Choroid plexus epithelial cell (primary cell): ENCODE results near the gene TSPEAR.

Source experiments
- DNase-seq: peaks from one replicate; pipeline ENCODE4 v3.0.0-alpha.2; 2010; ENCODE audit warnings: low read depth
- H3K4me3 ChIP-seq: 2 replicates; pipeline ENCODE4 v1.5.1; 2011; ENCODE audit warnings: low read depth, mild to moderate bottlenecking, control low read depth, low read length, moderate library complexity
- TF ChIP-seq, protein P1 (sequence below): conservative IDR thresholded peaks from 2 replicates; pipeline ENCODE4 v1.5.1; 2011; ENCODE audit warnings: low read depth, mild to moderate bottlenecking, control low read depth, inconsistent platforms, low read length, moderate library complexity

Gene TSPEAR

DNA sequence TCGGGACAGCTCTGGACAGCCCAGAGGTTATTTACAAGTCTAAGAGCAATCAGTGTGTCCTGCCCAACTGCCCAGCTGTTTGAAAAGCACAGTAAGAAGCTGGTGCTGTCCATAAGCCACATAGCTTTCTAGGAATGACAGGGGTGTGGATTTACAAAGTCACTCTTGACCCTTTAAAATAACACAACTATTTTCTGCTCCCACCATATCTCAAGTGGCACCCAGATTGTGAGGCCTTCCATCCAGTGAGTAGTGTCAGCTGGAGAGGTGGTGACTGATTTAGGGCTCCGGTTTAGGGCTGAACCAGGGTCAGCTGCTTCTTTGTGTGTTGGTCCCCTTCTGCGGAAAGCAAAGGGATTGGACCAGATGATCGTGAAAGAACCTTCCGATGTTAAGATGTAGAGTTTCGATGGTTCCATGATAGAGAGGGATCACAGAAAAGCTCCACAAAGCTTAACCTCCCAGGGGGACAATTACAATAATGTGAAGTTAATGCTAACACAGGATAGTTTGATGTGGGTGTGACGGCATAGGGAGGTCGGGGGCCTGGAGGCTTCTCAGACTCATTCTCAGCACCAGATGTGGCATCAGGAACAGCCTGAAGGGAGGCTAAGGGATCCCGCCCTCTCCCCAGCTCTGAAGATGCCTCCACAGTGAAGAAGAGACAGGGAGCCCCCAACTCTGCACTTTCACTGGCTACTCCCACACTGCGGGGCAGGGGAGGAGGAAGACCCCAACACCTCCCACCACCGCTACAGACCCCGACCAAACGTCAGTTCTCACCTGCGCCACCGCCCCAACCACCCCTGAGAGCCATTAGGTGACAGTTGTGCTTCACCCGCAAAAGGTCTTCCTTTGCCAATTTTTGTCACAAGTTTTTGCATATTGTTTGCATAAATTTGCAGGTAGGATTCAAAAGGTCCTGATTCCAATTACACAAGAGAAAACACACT, 215.5 kb downstream of the TSPEAR start:
- TF ChIP-seq, protein P1, sequence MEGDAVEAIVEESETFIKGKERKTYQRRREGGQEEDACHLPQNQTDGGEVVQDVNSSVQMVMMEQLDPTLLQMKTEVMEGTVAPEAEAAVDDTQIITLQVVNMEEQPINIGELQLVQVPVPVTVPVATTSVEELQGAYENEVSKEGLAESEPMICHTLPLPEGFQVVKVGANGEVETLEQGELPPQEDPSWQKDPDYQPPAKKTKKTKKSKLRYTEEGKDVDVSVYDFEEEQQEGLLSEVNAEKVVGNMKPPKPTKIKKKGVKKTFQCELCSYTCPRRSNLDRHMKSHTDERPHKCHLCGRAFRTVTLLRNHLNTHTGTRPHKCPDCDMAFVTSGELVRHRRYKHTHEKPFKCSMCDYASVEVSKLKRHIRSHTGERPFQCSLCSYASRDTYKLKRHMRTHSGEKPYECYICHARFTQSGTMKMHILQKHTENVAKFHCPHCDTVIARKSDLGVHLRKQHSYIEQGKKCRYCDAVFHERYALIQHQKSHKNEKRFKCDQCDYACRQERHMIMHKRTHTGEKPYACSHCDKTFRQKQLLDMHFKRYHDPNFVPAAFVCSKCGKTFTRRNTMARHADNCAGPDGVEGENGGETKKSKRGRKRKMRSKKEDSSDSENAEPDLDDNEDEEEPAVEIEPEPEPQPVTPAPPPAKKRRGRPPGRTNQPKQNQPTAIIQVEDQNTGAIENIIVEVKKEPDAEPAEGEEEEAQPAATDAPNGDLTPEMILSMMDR = no peak
- DNase-seq = no peak

DNA sequence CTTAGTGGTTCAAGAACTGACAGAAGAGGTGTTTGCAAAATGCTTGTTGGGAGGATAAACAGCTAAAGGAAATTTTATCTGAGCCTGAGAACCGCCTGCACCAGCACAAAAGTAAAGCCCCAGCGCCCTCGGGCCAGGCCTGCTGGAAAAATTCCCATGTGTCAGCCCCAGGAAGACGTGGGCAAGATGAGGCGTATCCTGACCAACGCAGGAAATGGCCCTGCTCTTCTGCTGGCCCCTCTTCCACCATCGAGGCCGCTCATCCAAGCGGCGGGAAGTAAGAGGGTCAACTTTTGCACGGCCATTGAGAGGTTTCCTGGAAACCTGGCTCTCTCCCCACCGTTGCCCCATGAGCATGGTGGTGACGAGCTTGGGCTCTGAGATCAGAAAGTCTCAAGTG, 216.4 kb downstream of the TSPEAR start:
- H3K4me3 ChIP-seq = no peak overlapping the region
- no peak for DNase-seq
- TF ChIP-seq, protein P1 = no peak

More for the DNA sequence above, 215.5 kb downstream of the TSPEAR start:
- no peak overlapping the region for H3K4me3 ChIP-seq

DNA sequence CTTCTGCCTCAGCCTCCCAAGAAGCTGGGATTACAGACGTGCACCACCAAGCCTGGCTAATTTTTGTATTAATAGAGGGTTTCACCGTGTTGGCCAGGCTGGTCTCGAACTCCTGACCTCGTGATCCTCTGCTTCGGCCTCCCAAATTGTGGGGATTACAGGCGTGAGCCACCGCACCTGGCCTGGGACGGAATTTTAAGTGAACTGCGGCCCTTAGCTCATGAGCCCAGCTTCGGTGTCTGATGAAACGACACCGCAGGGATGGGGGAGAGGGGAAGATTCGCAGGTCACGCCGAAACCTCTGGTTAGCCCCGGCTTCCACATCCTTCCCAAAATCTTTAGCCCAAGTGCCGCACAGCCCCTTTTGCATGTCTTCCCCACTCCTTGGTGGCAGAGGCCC, 217.0 kb downstream of the TSPEAR start:
- TF ChIP-seq, protein P1 = no peak
- H3K4me3 ChIP-seq = no peak overlapping the region
- no peak for DNase-seq

DNA sequence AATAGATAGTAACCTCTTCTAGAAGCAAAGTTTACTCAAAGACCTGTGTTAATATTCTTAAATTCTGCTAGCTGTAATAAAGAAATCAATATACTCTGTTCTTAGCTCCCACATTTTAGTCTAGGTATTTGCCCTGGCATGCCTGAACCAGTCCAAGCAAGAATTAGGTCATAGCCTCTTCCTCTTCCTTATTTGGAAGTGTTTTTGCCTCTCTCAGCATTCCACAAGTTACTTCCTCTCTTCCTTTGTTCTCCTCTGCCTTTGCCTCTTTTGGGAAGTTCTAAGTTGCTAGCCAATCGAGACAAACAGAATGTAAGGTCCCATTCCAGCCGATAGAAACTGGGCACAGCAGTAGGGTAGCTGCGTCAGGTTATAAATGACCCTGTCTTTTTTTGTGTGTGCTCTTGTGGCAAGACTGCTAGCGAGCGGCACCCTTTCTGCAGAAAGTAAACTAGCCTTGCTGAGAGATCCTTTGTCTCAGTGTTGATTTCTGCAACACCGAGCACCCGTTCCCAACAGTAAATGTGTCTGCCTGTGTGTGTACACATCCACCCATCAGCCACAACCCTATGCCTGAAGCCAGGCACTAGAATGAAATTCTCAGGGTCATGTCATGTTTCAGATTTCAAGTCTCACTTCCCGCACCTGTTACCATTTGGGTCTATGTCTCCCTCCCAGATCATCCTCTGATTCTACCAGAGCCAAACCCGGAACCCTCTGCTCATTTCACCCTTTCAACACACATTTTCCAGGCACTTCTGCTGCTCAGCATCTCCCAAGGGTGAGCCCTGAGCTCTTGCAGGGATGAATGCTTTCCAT, 218.6 kb downstream of the TSPEAR start:
- no peak overlapping the region for H3K4me3 ChIP-seq
- no peak for DNase-seq
- TF ChIP-seq, protein P1 = no peak

DNA sequence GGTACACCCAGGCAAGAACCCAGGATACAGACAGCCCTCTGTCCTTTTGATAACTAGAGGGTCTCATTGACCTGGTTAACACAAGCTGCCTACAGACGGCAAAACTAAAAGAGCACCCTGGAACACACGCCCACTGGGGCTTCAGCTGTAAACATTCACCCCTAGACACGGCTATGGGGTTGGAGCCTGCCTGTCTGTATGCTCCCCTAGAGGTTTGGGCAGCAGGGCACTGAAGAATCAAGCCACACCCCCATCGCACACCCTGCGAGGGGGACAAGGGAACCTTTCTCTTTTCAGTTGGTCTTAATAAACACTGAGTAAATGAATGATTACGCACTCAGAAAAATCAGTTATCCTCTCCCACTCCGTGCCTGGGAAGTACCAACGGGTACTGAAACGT, 220.6 kb downstream of the TSPEAR start:
- DNase-seq = no peak
- TF ChIP-seq, protein P1 = no peak
- no peak overlapping the region for H3K4me3 ChIP-seq

DNA sequence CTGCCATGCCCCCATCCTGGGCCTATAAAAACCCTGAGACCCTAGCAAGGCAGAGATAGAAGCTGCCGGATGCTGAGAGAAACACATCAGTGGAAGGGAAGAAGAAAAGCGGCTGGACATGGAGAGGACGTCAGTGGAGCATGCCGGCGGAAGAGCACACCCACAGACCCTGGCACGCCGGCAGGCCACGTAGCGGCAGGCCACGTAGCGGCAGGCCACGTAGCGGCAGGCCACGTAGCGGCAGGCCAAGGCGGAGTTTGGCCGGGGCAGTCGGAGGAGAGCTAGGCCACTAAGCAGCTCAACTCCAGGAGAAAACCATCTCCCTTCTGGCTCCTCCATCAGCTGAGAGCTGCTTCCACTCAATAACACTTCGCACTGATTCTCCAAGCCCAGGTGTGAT, 221.0 kb downstream of the TSPEAR start:
- DNase-seq = no peak
- no peak overlapping the region for H3K4me3 ChIP-seq
- TF ChIP-seq, protein P1 = no peak
